ENCODE results near the gene RPL7L1.
A peak's percentile ranks its signal among the peaks of the same experiment; 100 is the strongest.
"Not testable (repeated sequence)": the region's sequence is repeated elsewhere in the genome, so short reads cannot be mapped to it uniquely, and the experiment has no call there.

RPL7L1 gene

GRCh38 chr6:42870145-42870936 is 9.1 kb upstream of the RPL7L1 start:
- Mint-ChIP-seq H3K27ac (peak overlapping the region; percentile 54), H3K4me1 (no peaks in the 10 kb centered on the region), H3K4me3 (no peak overlapping the region), H3K9me3 (no peaks in the 10 kb centered on the region), H3K36me3 (ENCODE audit: low read depth) (no peaks in the 10 kb centered on the region), H3K27me3 (ENCODE audit: low read depth, poor library complexity) (peaks cover 8% of the 10 kb centered on the region)
- no peak for TF ChIP-seq CTCF (IDR thresholded peaks at IDR 0.05)
- DNase-seq = no peak

- no peak overlapping the region for H3K4me3 Mint-ChIP-seq
- no peak for DNase-seq
- H3K27ac Mint-ChIP-seq = no peak overlapping the region
- no peaks in the 10 kb centered on the region for H3K9me3 Mint-ChIP-seq
- no peak for TF ChIP-seq CTCF (IDR thresholded peaks at IDR 0.05)
- no peaks in the 10 kb centered on the region for H3K4me1 Mint-ChIP-seq
- no peaks in the 10 kb centered on the region for H3K36me3 Mint-ChIP-seq (ENCODE audit: low read depth)
- H3K27me3 Mint-ChIP-seq (ENCODE audit: low read depth, poor library complexity) = peaks cover 11% of the 10 kb centered on the region
Observed at GRCh38 chr6:42871711-42872110, 7.7 kb upstream of the RPL7L1 start.

GRCh38 chr6:42873313-42873712 is 6.1 kb upstream of the RPL7L1 start:
- Mint-ChIP-seq H3K9me3 (no peaks in the 10 kb centered on the region), H3K4me1 (no peaks in the 10 kb centered on the region), H3K36me3 (ENCODE audit: low read depth) (no peaks in the 10 kb centered on the region), H3K4me3 (no peak overlapping the region), H3K27ac (no peak overlapping the region), H3K27me3 (ENCODE audit: low read depth, poor library complexity) (peaks cover 11% of the 10 kb centered on the region)
- no peak for TF ChIP-seq CTCF (IDR thresholded peaks at IDR 0.05)
- DNase-seq = no peak

- H3K36me3 Mint-ChIP-seq (ENCODE audit: low read depth) = peaks cover 4% of the 10 kb centered on the region
- DNase-seq = no peak
- TF ChIP-seq CTCF (IDR thresholded peaks at IDR 0.05) = no peak
- H3K4me3 Mint-ChIP-seq = peak overlapping the region; percentile 62
- no peaks in the 10 kb centered on the region for H3K9me3 Mint-ChIP-seq
- peaks cover 21% of the 10 kb centered on the region for H3K4me1 Mint-ChIP-seq
- H3K27ac Mint-ChIP-seq = no peak overlapping the region
- H3K27me3 Mint-ChIP-seq (ENCODE audit: low read depth, poor library complexity) = peaks cover 14% of the 10 kb centered on the region
Observed at GRCh38 chr6:42877695-42878094, 1.7 kb upstream of the RPL7L1 start.

GRCh38 chr6:42880240-42880817 is 913 bp downstream of the RPL7L1 start:
- H3K27ac Mint-ChIP-seq = peak overlapping the region; percentile 100
- not testable (repeated sequence) for H3K27me3 Mint-ChIP-seq (ENCODE audit: low read depth, poor library complexity); H3K9me3 Mint-ChIP-seq; DNase-seq
- H3K36me3 Mint-ChIP-seq (ENCODE audit: low read depth) = peaks cover 28% of the 10 kb centered on the region
- peak overlapping the region; percentile 98 for H3K4me3 Mint-ChIP-seq
- peaks cover 21% of the 10 kb centered on the region for H3K4me1 Mint-ChIP-seq

GRCh38 chr6:42880871-42881270 is 1.5 kb downstream of the RPL7L1 start:
- peak overlapping the region; percentile 100 for H3K27ac Mint-ChIP-seq
- H3K36me3 Mint-ChIP-seq (ENCODE audit: low read depth) = peaks cover 33% of the 10 kb centered on the region
- H3K4me3 Mint-ChIP-seq = peak overlapping the region; percentile 98
- H3K9me3 Mint-ChIP-seq; H3K27me3 Mint-ChIP-seq (ENCODE audit: low read depth, poor library complexity); DNase-seq: not testable (repeated sequence)
- peaks cover 21% of the 10 kb centered on the region for H3K4me1 Mint-ChIP-seq

- no peak for TF ChIP-seq CTCF (IDR thresholded peaks at IDR 0.05)
- Mint-ChIP-seq H3K27ac (no peak overlapping the region), H3K36me3 (ENCODE audit: low read depth) (peaks cover 35% of the 10 kb centered on the region), H3K27me3 (ENCODE audit: low read depth, poor library complexity) (no peaks in the 10 kb centered on the region), H3K4me1 (peaks cover 20% of the 10 kb centered on the region), H3K4me3 (no peak overlapping the region), H3K9me3 (no peaks in the 10 kb centered on the region)
- no peak for DNase-seq
Observed at GRCh38 chr6:42885702-42886101, 6.3 kb downstream of the RPL7L1 start.

GRCh38 chr6:42888201-42888600 is 8.8 kb downstream of the RPL7L1 start:
- not testable (repeated sequence) for H3K27me3 Mint-ChIP-seq (ENCODE audit: low read depth, poor library complexity)

More at GRCh38 chr6:42888201-42888600, 8.8 kb downstream of the RPL7L1 start:
- not testable (repeated sequence) for H3K4me3 Mint-ChIP-seq, H3K9me3 Mint-ChIP-seq, DNase-seq
- H3K27ac Mint-ChIP-seq = peak overlapping the region; percentile 59
- peaks cover 32% of the 10 kb centered on the region for H3K36me3 Mint-ChIP-seq (ENCODE audit: low read depth)
- peaks cover 22% of the 10 kb centered on the region for H3K4me1 Mint-ChIP-seq

All from nephron progenitor cell (in vitro differentiated cells).